ENCODE results near the gene SERPINE1. TPM values are rescaled to one million over a fixed set of nuclear protein-coding genes. Genes with fewer than 3 reads are reported as not detected.

SERPINE1 gene
- total and polyA plus RNA-seq, 2 of the 4 experiments (the other 2 are of a cell fraction): 1,441 to 2,783 TPM

- ATAC-seq (ENCODE audit: low read depth): no peak
These were observed 14.0 kb downstream of the SERPINE1 start for GRCh38 chr7:101140746-101141382.

More at GRCh38 chr7:101140746-101141382, 14.0 kb downstream of the SERPINE1 start:
- H3K27ac ChIP-seq (ENCODE audit: insufficient read depth, low read length): no peak overlapping the region
- peak overlapping the region; percentile 28 for H2BK5ac ChIP-seq (ENCODE audit: low read depth, low read length, poor library complexity, severe bottlenecking)
- no peak overlapping the region for H3K4me2 ChIP-seq (ENCODE audit: low read depth, low read length)
- TF ChIP-seq MXI1 (IDR thresholded peaks at IDR 0.05; ENCODE audit: borderline replicate concordance, low read depth, low read length) (no peak), NFE2L2 (IDR thresholded peaks at IDR 0.05; ENCODE audit: low read depth, low read length) (no peak), MAZ (IDR thresholded peaks at IDR 0.05; ENCODE audit: borderline replicate concordance, low read depth, low read length) (no peak), FOS (IDR thresholded peaks at IDR 0.05; ENCODE audit: low read depth, low read length) (no peak), POLR2A (IDR thresholded peaks at IDR 0.05; ENCODE audit: low read depth, low read length) (peak; percentile 81; the same call in 1 of the 2 replicates)
- H3K14ac ChIP-seq (replicated peaks; ENCODE audit: low read depth, low read length): no peak overlapping the region
- intact Hi-C loops (cut with micrococcal nuclease) (no loop called here), in situ Hi-C loops (cut with MboI; ENCODE audit: low sequenced_read_pairs) (no loop called here), dilution Hi-C loops (cut with HindIII; ENCODE audit: low sequenced_read_pairs, unreplicated experiment) (no loop called here)
- H3K9me3 ChIP-seq (ENCODE audit: control insufficient read depth, insufficient read depth, low read length): no peaks in the 10 kb centered on the region
- H3K79me1 ChIP-seq (ENCODE audit: low read depth in 1 of 2, low read length in 2 of 2): peaks cover 0 to 11% of the 10 kb centered on the region in 2 experiments; a peak in 2 of 4 replicates
- peak overlapping the region; percentile 17; the same call in 1 of the 2 replicates for H2BK20ac ChIP-seq (ENCODE audit: low read depth, low read length)
- H3K27me3 ChIP-seq (ENCODE audit: control insufficient read depth, insufficient read depth, low read length): peaks cover under 1% of the 10 kb centered on the region; the same call in 1 of the 2 replicates
- no peak overlapping the region for H3K9ac ChIP-seq (ENCODE audit: low read depth, low read length)
- no peak for DNase-seq
- peaks cover 5% of the 10 kb centered on the region; the same call in 1 of the 2 replicates for H3K9me1 ChIP-seq (ENCODE audit: insufficient read depth, low read length)
- H3K56ac ChIP-seq (ENCODE audit: extremely low read depth, insufficient read depth, low read length): no peak overlapping the region
- no peak overlapping the region for H4K5ac ChIP-seq (ENCODE audit: low read depth, low read length)
- no peak overlapping the region for H2AFZ ChIP-seq (replicated peaks; ENCODE audit: low read length, poor library complexity)
- no peak overlapping the region for H3K23ac ChIP-seq (ENCODE audit: low read depth, low read length)
- no peak overlapping the region for H3K18ac ChIP-seq (ENCODE audit: low read depth, low read length)
- no peak overlapping the region; a peak in 1 of 4 replicates for H4K8ac ChIP-seq (ENCODE audit: low read depth in 2 of 2, low read length in 2 of 2)
- peak overlapping the region; percentile 43; the same call in 2 of the 3 replicates for H2BK15ac ChIP-seq (ENCODE audit: low read depth, low read length)
- peak overlapping the region; percentile 69; the same call in 1 of the 2 replicates for H2AK5ac ChIP-seq (ENCODE audit: low read depth, low read length)
- BruUV-seq (replicated peaks): no TSS peak
- H4K20me1 ChIP-seq (ENCODE audit: insufficient read depth, low read length): peaks cover 17% of the 10 kb centered on the region
- no peak overlapping the region for H3K4me3 ChIP-seq (ENCODE audit: insufficient read depth, low read depth, low read length)
- peak overlapping the region; percentile 60; the same call in 1 of the 2 replicates for H3K4ac ChIP-seq (ENCODE audit: low read depth, low read length)
- H3K4me1 ChIP-seq (ENCODE audit: control insufficient read depth, insufficient read depth, low read length): peaks cover 13% of the 10 kb centered on the region; the same call in 1 of the 2 replicates
- 90% methylated on average over 2 of the region's 4 CpGs; no CpG with 5 or more reads in 1 of the 2 experiments for WGBS, 2 experiments (ENCODE audit: extremely low coverage in 2 of 2, insufficient read length in 1 of 2)
- peak overlapping the region; percentile 57; the same call in 1 of the 2 replicates for H2BK120ac ChIP-seq (ENCODE audit: low read depth, low read length)
- H2AK9ac ChIP-seq (replicated peaks; ENCODE audit: low read depth, low read length, poor library complexity): no peak overlapping the region
- POLR2A ChIA-PET (ENCODE audit: unreplicated experiment): interaction anchor here (1.8 kb wide), 1 partner anchor 56 kb away, joined by 4 read pairs; the partner anchor contains the start of gene TRIM56
- CTCF ChIA-PET: interaction anchor here (2.1 kb wide), 1 partner anchor 51 kb away, joined by 8 read pairs; no protein-coding TSS in a partner anchor
- H3K36me3 ChIP-seq (ENCODE audit: control insufficient read depth, insufficient read depth, low read length): peaks cover 14% of the 10 kb centered on the region
- H4K91ac ChIP-seq (ENCODE audit: insufficient read depth, low read depth, low read length): no peak overlapping the region; the same call in 1 of the 2 replicates

All from IMR-90 (cell line).